Thyroid gland (tissue), 4 donors: ENCODE measurements around the gene ZNF462. TPM values are rescaled to one million over a fixed set of nuclear protein-coding genes. Genes with fewer than 3 reads are reported as not detected.
A peak's percentile ranks its signal among the peaks of the same experiment; 100 is the strongest.

Source experiments
- DNase-seq, 2 donors: peaks; one replicate each; pipeline ENCODE4 v3.0.0-alpha.2; 2019
- H3K27ac ChIP-seq, 3 donors: fragments of 200-600 bp; sonication (generic); 1 replicate in 2 of 3; 2 replicates in 1 of 3; pipeline ENCODE4 v1.5.1; 2016 to 2019; ENCODE audit warnings: mild to moderate bottlenecking in 1 of 3, moderate library complexity in 1 of 3
- H3K27me3 ChIP-seq: fragments of 200-600 bp; sonication (generic); one replicate; pipeline ENCODE4 v1.5.1; 2019
- H3K36me3 ChIP-seq, 2 donors: fragments of 200-600 bp; sonication (generic); one replicate each; pipeline ENCODE4 v1.5.1; 2016 to 2019
- H3K4me1 ChIP-seq, 2 donors: fragments of 200-600 bp; sonication (generic); one replicate each; pipeline ENCODE4 v1.5.1; 2017 to 2019
- H3K4me3 ChIP-seq, 3 donors: fragments of 200-600 bp; sonication (generic); replicated peaks in 1 of 3; 1 replicate in 2 of 3; 2 replicates in 1 of 3; pipeline ENCODE4 v1.5.1; 2016; ENCODE audit warnings: mild to moderate bottlenecking in 1 of 3
- H3K9me3 ChIP-seq: fragments of 200-600 bp; sonication (generic); one replicate; pipeline ENCODE4 v1.5.1; 2017
- CTCF ChIP-seq, 6 experiments: fragments of 200-600 bp in 3 of 6; fragments of 450-650 bp in 3 of 6; sonication (generic) in 3 of 6; IDR thresholded peaks; one replicate each; pipeline ENCODE4 v1.5.1; 2016 to 2019; ENCODE audit warnings: antibody characterized with exemption in 6 of 6, mild to moderate bottlenecking in 2 of 6, inconsistent platforms in 1 of 6, moderate library complexity in 1 of 6
- POLR2A ChIP-seq, 2 donors: fragments of 450-650 bp; IDR thresholded peaks; one replicate each; pipeline ENCODE4 v1.6.1; 2017; ENCODE audit warnings: antibody characterized with exemption in 2 of 2, mild to moderate bottlenecking in 2 of 2, moderate library complexity in 1 of 2
- WGBS, 2 donors: methylation state at CpG; one replicate each; pipeline ENCODE4 v1.1.5; 2017; 5-methylcytosine and 5-hydroxymethylcytosine counted together
- intact Hi-C: fragments of 100-400 bp; cut with DNase I; formaldehyde crosslinking; loops from one replicate; pipeline ENCODE4 v1.15.1; 2023
- small RNA-seq: library from RNA; depleted of rRNA; stranded (forward); fragments of <200 nt; gene quantifications from one replicate; pipeline ENCODE3, GENCODE V24; 2016
- total RNA-seq, 4 donors: library from RNA; depleted of rRNA; stranded (reverse); fragments of >200 nt; gene quantifications; one replicate each; pipeline ENCODE4 v1.2.3, GENCODE V29; 2016

Gene ZNF462
- total RNA-seq, 4 donors from 2014 or later, result 33.3 to 60.4 (median 46.3) TPM

GRCh38 chr9:107051392-107051791, 188.4 kb downstream of the ZNF462 start:
- TF ChIP-seq POLR2A (IDR thresholded peaks at IDR 0.05), result no peak
- no peak for TF ChIP-seq CTCF (IDR thresholded peaks at IDR 0.05)
- intact Hi-C loops, result no loop called here
- Histone ChIP-seq H3K4me1 (peaks cover 0 to 5% of the 10 kb centered on the region in 2 donors), H3K9me3 (no peaks in the 10 kb centered on the region), H3K36me3 (no peaks in the 10 kb centered on the region), H3K27ac (peak overlapping the region in 2 of 3 donors; percentile 45 to 66), H3K27me3 (no peaks in the 10 kb centered on the region), H3K4me3 (no peak overlapping the region)
- peak in 1 of 2 donors; percentile 10 for DNase-seq
- WGBS, 2 donors, result 34 to 36% methylated on average over 1 of the region's 1 CpG

GRCh38 chr9:107054146-107054545, 191.2 kb downstream of the ZNF462 start:
- 60 to 65% methylated on average over 2 of the region's 2 CpGs for WGBS, 2 donors
- TF ChIP-seq CTCF (IDR thresholded peaks at IDR 0.05) (no peak), POLR2A (IDR thresholded peaks at IDR 0.05) (no peak)
- intact Hi-C loops, result no loop called here

DNA sequence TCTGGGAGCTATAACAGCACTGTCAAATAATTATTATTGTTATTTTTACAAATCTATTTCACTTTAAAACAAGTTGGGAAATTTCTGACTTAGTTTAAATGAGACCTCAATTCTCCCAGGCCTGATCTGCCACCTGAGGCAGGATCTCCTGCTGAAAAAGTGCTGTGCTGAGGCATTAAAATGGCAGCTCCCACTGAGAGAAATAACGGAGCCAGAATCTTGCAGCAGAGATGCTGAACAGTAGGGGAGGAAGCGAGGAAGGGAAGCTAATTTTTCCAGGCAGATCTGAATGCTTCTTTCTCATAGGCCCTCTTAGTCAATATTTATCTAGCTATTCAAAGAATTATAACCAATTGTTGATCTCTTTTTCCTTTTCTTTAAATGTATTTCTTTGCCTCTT, 196.3 kb downstream of the ZNF462 start:
- TF ChIP-seq POLR2A (IDR thresholded peaks at IDR 0.05) (no peak), CTCF (IDR thresholded peaks at IDR 0.05) (no peak)
- DNase-seq, result no peak
- 81 to 82% methylated on average over 2 of the region's 2 CpGs for WGBS, 2 donors
- Histone ChIP-seq H3K4me1 (peaks cover 0 to 5% of the 10 kb centered on the region in 2 donors), H3K4me3 (no peak overlapping the region), H3K9me3 (no peaks in the 10 kb centered on the region), H3K27me3 (no peaks in the 10 kb centered on the region), H3K27ac (no peak overlapping the region), H3K36me3 (no peaks in the 10 kb centered on the region)
- intact Hi-C loops, result no loop called here

More at GRCh38 chr9:107054146-107054545, 191.2 kb downstream of the ZNF462 start:
- H3K27me3 ChIP-seq, result no peaks in the 10 kb centered on the region
- H3K27ac ChIP-seq, result no peak overlapping the region
- H3K4me3 ChIP-seq, result no peak overlapping the region
- peaks cover 0 to 5% of the 10 kb centered on the region in 2 donors for H3K4me1 ChIP-seq
- peak; percentile 12 to 38 for DNase-seq
- no peaks in the 10 kb centered on the region for H3K36me3 ChIP-seq
- H3K9me3 ChIP-seq, result no peaks in the 10 kb centered on the region

GRCh38 chr9:107060062-107060461, 197.1 kb downstream of the ZNF462 start:
- no peak overlapping the region for H3K4me3 ChIP-seq
- no peak for DNase-seq
- no peaks in the 10 kb centered on the region for H3K27me3 ChIP-seq
- H3K9me3 ChIP-seq, result no peaks in the 10 kb centered on the region
- TF ChIP-seq CTCF (IDR thresholded peaks at IDR 0.05) (no peak), POLR2A (IDR thresholded peaks at IDR 0.05) (no peak)
- intact Hi-C loops, result no loop called here
- 88 to 90% methylated on average over 2 of the region's 2 CpGs for WGBS, 2 donors
- H3K27ac ChIP-seq, result no peak overlapping the region
- no peaks in the 10 kb centered on the region for H3K36me3 ChIP-seq
- no peaks in the 10 kb centered on the region for H3K4me1 ChIP-seq

Small RNA genes lying within 50 kb of the gene (small RNA-seq; reads per million reads assigned to genes)
- gene RNA5SP292, result not detected
